Retinal pigment epithelial cell (primary cell): Measurements from ENCODE around the gene TMEM82.

Source experiments
- DNase-seq: peaks from one replicate; pipeline ENCODE4 v3.0.0-alpha.2; 2010; ENCODE audit warnings: low read depth
- H3K4me3 ChIP-seq: 2 replicates; pipeline ENCODE4 v1.5.1; 2011; ENCODE audit warnings: mild to moderate bottlenecking, low read length, control low read depth, moderate library complexity
- TF ChIP-seq, protein P1 (sequence below): conservative IDR thresholded peaks from 2 replicates; pipeline ENCODE4 v1.5.1; 2011; ENCODE audit warnings: low read depth, low read length, control low read depth, inconsistent platforms

The TMEM82 gene

DNA sequence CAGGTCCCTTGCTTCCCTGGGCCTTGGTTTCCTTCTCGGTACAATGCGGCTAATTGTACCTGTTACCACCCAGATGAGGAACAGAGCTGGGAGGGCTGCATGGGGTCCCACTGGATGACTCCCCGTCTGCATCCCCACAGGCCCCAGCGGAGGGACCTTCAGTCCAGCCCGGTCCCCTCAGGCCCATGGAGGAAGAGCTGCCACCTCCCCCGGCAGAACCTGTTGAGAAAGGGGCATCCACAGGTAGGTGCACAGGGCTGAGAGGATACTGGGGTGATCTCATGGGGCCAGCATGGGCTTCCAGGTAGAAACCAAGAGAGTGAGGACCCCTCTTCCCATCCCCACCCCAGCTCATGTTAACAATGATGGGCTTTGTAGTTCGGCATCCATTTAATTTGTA, 26.1 kb downstream of the TMEM82 start:
- no peak for DNase-seq
- TF ChIP-seq, protein P1, sequence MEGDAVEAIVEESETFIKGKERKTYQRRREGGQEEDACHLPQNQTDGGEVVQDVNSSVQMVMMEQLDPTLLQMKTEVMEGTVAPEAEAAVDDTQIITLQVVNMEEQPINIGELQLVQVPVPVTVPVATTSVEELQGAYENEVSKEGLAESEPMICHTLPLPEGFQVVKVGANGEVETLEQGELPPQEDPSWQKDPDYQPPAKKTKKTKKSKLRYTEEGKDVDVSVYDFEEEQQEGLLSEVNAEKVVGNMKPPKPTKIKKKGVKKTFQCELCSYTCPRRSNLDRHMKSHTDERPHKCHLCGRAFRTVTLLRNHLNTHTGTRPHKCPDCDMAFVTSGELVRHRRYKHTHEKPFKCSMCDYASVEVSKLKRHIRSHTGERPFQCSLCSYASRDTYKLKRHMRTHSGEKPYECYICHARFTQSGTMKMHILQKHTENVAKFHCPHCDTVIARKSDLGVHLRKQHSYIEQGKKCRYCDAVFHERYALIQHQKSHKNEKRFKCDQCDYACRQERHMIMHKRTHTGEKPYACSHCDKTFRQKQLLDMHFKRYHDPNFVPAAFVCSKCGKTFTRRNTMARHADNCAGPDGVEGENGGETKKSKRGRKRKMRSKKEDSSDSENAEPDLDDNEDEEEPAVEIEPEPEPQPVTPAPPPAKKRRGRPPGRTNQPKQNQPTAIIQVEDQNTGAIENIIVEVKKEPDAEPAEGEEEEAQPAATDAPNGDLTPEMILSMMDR: no peak
- H3K4me3 ChIP-seq: no peak overlapping the region

DNA sequence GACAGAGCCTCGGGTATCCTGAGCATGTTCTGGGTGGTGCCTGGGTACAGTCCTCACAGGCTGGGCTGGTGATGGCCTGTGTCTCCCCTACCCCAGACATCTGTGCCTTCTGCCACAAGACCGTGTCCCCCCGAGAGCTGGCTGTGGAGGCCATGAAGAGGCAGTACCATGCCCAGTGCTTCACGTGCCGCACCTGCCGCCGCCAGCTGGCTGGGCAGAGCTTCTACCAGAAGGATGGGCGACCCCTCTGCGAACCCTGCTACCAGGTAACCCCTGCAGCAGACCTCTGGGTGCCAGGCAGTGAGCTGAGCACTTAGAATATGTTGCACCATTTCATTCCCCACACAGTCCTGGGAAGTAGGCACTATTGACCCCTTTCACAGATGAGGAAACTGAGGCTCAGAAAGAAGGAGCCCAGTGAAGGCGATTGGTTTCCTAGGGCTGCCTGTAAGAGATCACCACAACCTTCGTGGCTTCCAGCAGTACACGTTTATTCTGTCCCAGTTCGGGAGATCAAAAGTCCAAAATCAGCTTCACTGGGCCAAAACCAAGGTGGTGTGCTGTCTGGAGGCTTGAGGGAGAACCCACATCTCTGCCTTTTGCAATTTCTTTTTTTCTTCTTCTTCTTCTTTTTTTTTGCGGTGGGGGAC, 28.1 kb downstream of the TMEM82 start:
- H3K4me3 ChIP-seq: no peak overlapping the region
- TF ChIP-seq, protein P1: no peak
- DNase-seq: no peak

DNA sequence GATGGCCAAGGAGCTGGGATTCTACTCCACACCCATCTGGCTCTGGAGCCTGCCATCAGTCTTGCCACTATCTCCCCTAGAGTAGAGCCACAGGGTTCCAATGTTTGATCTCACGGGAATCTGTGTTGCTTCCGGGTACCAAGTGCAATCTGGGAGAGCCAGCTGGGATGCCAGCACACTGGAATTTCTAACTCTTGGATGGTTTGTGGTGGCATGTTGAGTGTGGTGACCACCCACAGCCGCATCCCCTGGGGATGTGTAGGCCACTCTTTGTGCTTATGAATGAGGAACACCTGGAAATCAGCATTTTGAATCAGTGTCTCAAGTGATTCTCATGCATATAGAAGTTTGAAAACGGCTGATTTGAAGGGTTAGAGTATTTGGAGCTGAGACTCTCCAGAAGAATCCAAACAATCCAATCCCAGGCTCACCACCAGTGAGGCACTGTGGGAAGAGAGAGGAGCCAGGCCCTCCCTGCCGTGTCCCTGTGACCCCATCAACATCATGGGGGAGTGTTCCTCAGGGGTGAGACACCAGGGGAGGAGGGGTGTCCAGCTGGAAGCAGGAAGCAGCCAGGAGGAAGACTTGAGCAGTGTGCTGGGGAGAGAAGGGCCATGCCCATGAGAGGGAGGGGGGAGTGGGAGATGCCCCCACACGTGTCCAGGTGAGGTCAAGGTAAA, 29.7 kb downstream of the TMEM82 start:
- H3K4me3 ChIP-seq: no peak overlapping the region
- no peak for DNase-seq
- TF ChIP-seq, protein P1: no peak

DNA sequence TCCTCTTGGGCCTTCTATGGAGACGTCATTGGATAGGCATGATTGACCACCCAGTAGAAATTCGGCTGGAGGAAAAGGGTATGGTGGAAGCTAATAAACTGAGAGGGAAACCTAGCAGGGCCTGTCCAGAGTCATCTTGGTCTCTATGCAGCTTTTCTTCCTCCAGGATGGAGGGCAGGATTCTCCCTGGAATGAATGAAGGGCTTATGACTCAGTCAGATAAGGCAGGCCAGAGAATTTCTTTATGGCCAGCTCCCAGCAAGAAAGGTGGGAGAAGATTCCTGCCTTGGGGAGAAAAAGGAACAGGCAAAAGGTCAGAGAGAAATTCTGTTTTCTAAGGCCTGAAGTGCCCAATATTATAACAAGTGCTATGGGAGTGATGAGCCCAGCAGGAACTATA, 33.4 kb downstream of the TMEM82 start:
- no peak overlapping the region for H3K4me3 ChIP-seq
- DNase-seq: no peak
- TF ChIP-seq, protein P1: no peak

DNA sequence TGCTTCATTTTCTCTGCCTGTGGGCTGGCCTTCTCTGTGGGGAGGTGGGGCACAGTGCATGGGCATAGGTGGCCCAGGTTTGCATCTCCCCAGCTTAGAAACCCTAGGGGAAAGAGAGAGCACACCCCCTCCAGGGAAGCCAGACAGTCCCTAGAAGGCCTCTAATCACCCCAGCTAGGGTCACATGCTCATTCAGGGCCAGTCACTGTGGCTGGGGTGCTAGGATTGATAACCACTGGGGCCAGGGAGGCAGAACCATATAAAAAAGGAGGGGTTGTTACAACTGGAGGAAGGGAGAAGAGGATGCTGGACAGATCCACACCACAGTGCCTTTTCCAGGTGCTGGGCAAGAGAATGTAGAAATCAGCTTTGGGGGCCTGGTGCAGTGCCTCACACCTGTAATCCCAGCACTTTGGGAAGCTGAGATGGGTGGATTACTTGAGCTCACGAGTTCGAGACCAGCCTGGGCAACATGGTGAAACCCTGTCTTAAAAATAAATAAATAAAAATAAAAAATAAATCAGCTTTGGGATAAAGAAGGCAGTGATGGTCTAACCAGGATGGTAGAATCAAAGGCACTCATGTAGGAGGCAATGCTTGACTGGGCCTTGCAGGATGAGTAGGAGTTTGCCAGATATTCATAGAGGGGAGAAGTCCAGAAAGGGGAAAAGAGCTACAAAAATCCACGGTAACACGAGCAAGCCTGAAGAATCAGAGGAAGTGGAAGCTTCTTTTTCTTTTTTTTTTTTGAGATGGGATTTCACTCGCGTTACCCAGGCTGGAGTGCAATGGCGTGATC, 35.8 kb downstream of the TMEM82 start:
- no peak overlapping the region for H3K4me3 ChIP-seq
- TF ChIP-seq, protein P1: no peak
- no peak for DNase-seq

DNA sequence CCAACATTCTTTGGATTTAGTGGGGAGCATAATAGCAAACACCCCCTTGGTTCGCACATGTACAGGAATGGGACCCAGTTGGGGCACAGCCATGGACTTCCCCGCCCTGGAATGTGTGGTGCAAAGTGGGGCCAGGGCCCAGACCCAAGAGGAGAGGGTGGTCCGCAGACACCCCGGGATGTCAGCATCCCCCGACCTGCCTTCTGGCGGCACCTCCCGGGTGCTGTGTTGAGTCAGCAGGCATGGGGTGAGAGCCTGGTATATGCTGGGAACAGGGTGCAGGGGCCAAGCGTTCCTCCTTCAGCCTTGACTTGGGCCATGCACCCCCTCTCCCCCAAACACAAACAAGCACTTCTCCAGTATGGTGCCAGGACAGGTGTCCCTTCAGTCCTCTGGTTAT, 43.4 kb downstream of the TMEM82 start:
- H3K4me3 ChIP-seq: no peak overlapping the region
- no peak for DNase-seq
- TF ChIP-seq, protein P1: no peak
